GM21360 (cell line): ENCODE data around the gene TADA2A.
A peak's percentile ranks its signal among the peaks of the same experiment; 100 is the strongest.

Experiments
- ATAC-seq: cut with Tn5 transposase; IDR thresholded peaks from one replicate; pipeline ENCODE4 v1.9.1; 2021; ENCODE audit warnings: mild to moderate bottlenecking, moderate library complexity; ENCODE audit not compliant: unreplicated experiment

TADA2A gene

GRCh38 chr17:37406635-37407461, at the start of gene TADA2A, which contains the start of gene ACACA:
TSS of gene TADA2A (plus strand) at chr17:37406886. CDS start at chr17:37411366, 4,480 bp downstream.
TSS of gene ACACA (minus strand) at chr17:37406836. CDS start at chr17:37406299, 537 bp downstream.
- peak; percentile 69 for ATAC-seq

- ATAC-seq = no peak
These were observed 48.4 kb upstream of the TADA2A start for GRCh38 chr17:37358098-37358829.

GRCh38 chr17:37358830-37359681, 47.6 kb upstream of the TADA2A start:
- peak; percentile 90 for ATAC-seq

- no peak for ATAC-seq
These were observed 47.0 kb upstream of the TADA2A start for GRCh38 chr17:37359682-37360188.

- ATAC-seq = no peak
These were observed 46.1 kb upstream of the TADA2A start for GRCh38 chr17:37360632-37361031.

GRCh38 chr17:37361543-37361942, 45.1 kb upstream of the TADA2A start:
- no peak for ATAC-seq

- ATAC-seq = no peak
These were observed 41.1 kb upstream of the TADA2A start for GRCh38 chr17:37365589-37365988.

GRCh38 chr17:37368577-37368976, 38.1 kb upstream of the TADA2A start:
- ATAC-seq = no peak

GRCh38 chr17:37373530-37374159, 33.0 kb upstream of the TADA2A start:
- ATAC-seq = no peak

- no peak for ATAC-seq
These were observed 31.0 kb upstream of the TADA2A start, which contains the start of gene C17orf78 for GRCh38 chr17:37375706-37376105. TSS of gene C17orf78 (plus strand) at chr17:37375985. CDS start at chr17:37376093, 108 bp downstream.

GRCh38 chr17:37382056-37382455, 24.6 kb upstream of the TADA2A start:
- no peak for ATAC-seq

- no peak for ATAC-seq
These were observed 22.0 kb upstream of the TADA2A start for GRCh38 chr17:37384560-37385149.

GRCh38 chr17:37385474-37385990, 21.2 kb upstream of the TADA2A start:
- ATAC-seq = no peak

- no peak for ATAC-seq
These were observed 20.2 kb upstream of the TADA2A start for GRCh38 chr17:37386462-37386861.

- ATAC-seq = no peak
These were observed 18.4 kb upstream of the TADA2A start for GRCh38 chr17:37388266-37388665.

GRCh38 chr17:37389160-37389559, 17.5 kb upstream of the TADA2A start:
- ATAC-seq = no peak

- ATAC-seq = no peak
These were observed 15.5 kb upstream of the TADA2A start for GRCh38 chr17:37391146-37391545.

- ATAC-seq = no peak
These were observed 14.6 kb upstream of the TADA2A start for GRCh38 chr17:37392024-37392590.

GRCh38 chr17:37393352-37393751, 13.3 kb upstream of the TADA2A start:
- ATAC-seq = no peak
